DND-41 (cell line): Measurements from ENCODE around the gene FNDC3B.

Source experiments
- CTCF ChIP-seq: IDR thresholded peaks from 2 replicates; pipeline ENCODE4 v1.5.1; 2012; ENCODE audit warnings: borderline replicate concordance, low read length, moderate library complexity, mild to moderate bottlenecking; ENCODE audit not compliant: poor library complexity, severe bottlenecking; ENCODE audit errors: extremely low read depth
- EZH2 ChIP-seq: IDR thresholded peaks from 3 replicates; pipeline ENCODE4 v1.6.1; 2012; ENCODE audit warnings: borderline replicate concordance, low read depth, mild to moderate bottlenecking, moderate library complexity, low read length, inconsistent platforms; ENCODE audit not compliant: severe bottlenecking

GRCh38 chr3:172303941-172304558 lies 264.7 kb downstream of the FNDC3B start:
- TF ChIP-seq CTCF (no peak), EZH2 (no peak)
